Epithelial cell of esophagus (primary cell): ENCODE measurements around the gene ESF1.
"Not testable (repeated sequence)": the region's sequence is repeated elsewhere in the genome, so short reads cannot be mapped to it uniquely, and the experiment has no call there.

Experiments used
- DNase-seq: peaks from one replicate; pipeline ENCODE4 v3.0.0; 2010; ENCODE audit warnings: low read depth
- H3K4me3 ChIP-seq: 2 replicates; pipeline ENCODE4 v1.5.1; 2011; ENCODE audit warnings: mild to moderate bottlenecking, low read length, control low read depth
- TF ChIP-seq, protein P1 (sequence below): IDR thresholded peaks from 2 replicates; pipeline ENCODE4 v1.5.1; 2011; ENCODE audit warnings: low read depth, mild to moderate bottlenecking, low read length, control low read depth, inconsistent platforms; ENCODE audit not compliant: insufficient read depth; ENCODE audit errors: missing control alignments

The ESF1 gene

GRCh38 chr20:13741879-13742278 lies 42.8 kb downstream of the ESF1 start:
- TF ChIP-seq, protein P1, sequence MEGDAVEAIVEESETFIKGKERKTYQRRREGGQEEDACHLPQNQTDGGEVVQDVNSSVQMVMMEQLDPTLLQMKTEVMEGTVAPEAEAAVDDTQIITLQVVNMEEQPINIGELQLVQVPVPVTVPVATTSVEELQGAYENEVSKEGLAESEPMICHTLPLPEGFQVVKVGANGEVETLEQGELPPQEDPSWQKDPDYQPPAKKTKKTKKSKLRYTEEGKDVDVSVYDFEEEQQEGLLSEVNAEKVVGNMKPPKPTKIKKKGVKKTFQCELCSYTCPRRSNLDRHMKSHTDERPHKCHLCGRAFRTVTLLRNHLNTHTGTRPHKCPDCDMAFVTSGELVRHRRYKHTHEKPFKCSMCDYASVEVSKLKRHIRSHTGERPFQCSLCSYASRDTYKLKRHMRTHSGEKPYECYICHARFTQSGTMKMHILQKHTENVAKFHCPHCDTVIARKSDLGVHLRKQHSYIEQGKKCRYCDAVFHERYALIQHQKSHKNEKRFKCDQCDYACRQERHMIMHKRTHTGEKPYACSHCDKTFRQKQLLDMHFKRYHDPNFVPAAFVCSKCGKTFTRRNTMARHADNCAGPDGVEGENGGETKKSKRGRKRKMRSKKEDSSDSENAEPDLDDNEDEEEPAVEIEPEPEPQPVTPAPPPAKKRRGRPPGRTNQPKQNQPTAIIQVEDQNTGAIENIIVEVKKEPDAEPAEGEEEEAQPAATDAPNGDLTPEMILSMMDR, result no peak
- no peak for DNase-seq
- H3K4me3 ChIP-seq, result no peak overlapping the region

DNA sequence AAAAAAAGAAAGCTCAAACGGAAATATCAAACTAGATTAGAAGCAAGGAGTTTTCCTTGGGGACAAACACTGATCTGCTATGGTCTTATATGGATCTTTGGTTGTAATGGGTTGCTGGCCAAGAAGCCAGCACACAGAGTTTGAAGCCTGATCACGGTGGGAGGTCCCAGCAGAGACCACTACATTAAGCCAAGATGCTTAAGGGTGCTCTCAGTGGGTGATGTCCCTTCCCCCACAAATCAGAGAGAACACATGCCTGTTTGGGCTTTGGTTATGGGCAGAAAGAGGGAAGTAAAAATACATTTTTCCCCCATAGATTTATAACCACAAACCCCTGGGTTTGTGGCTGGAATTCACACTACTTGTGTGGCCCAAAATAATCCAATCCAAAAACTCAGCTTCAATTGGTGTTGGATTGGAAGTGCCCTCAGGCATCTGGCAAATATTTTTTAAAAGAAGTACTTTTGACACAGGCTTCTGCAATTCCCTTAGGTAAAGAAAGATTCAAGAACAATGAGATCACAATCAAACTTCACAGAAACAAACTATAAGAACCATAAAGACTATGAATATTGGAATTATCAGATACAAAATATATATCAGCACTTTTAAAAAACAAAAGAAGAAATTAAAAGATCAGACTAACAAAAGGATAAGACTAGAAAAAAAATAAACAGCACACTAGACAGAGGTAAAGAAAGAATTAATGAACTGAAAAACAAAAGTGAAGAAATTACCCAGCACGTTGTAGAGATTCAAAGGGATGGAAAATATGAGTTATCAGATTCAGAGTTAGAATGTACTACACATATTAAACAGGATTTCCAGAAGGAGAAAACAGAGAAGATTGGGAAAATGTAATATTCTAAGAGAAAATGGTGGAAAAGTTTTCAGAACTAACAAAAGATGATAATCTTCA lies 44.7 kb downstream of the ESF1 start:
- no peak for DNase-seq
- TF ChIP-seq, protein P1, result no peak
- no peak overlapping the region for H3K4me3 ChIP-seq

DNA sequence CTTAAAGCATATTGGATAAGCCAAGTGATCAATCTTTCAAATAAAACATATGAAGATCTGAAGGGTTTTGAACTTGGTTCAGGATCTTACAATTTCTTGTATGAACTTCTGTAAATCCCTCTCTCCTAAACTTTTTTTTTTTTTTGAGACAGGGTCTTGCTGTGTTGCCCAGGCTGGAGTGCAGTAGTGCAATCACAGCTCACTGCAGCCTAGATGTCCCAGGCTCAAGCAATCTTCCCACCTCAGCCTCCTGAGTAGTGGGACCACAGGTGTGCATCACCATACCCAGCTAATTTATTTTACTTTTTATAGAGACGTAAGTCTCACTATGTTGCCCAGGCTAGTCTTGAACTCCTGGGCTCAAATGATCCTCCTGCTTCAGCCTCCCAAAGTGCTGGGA lies 46.5 kb downstream of the ESF1 start:
- not testable (repeated sequence) for H3K4me3 ChIP-seq, DNase-seq

GRCh38 chr20:13736436-13737191 lies 48.1 kb downstream of the ESF1 start:
- TF ChIP-seq, protein P1, result no peak
- no peak for DNase-seq
- H3K4me3 ChIP-seq, result no peak overlapping the region

DNA sequence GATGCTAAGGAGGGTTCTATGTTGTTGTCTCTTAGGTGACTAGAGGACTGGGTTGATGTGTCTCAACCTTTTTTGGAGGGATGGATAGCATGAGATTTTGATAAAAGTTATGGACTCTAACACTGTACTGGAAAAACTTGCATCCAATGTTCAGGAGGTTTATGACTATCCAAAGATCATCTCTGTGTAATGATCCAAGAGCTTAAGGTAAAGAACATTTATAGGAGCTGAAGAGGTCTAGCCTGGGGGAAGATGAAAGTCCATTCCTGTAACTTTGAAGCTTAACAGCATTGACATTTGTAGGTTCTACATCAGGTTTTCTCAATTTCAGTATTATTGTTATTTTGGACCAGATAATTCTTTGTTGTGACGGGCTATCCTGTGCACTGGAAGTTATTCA lies 48.9 kb downstream of the ESF1 start:
- TF ChIP-seq, protein P1, result no peak
- no peak overlapping the region for H3K4me3 ChIP-seq
- DNase-seq, result no peak

DNA sequence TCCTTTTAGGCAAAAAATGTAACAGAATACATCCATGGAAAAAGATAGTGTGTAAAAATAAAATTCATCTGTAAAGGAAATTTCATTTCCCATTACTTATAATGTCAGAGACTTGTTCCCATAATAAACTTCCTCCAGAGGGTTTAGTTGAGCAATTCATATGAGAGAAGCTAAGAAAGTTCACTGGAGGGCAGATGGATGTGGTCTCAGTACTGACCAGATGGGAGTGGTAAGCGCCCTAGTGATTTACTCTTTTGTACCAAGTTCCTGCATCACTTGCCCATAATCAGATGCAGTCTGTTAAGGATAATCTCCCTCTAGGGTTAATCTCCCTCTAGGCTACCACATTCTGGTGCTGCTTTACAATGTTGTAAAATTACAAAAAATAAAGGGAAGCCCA lies 61.7 kb downstream of the ESF1 start:
- TF ChIP-seq, protein P1, result no peak
- DNase-seq, result no peak
- no peak overlapping the region for H3K4me3 ChIP-seq

- H3K4me3 ChIP-seq, result no peak overlapping the region
- TF ChIP-seq, protein P1, result no peak
- DNase-seq, result no peak
Observed at GRCh38 chr20:13718171-13718570, 66.5 kb downstream of the ESF1 start.
